ENCODE results near the gene COX10. TPM values are rescaled to one million over a fixed set of nuclear protein-coding genes. Genes with fewer than 3 reads are reported as not detected.

The COX10 gene
- 17.5 to 23.2 TPM (median 18.5 TPM) in 5 replicates for total RNA-seq (2022; extraction: Qiagen RNA extraction)

DNA sequence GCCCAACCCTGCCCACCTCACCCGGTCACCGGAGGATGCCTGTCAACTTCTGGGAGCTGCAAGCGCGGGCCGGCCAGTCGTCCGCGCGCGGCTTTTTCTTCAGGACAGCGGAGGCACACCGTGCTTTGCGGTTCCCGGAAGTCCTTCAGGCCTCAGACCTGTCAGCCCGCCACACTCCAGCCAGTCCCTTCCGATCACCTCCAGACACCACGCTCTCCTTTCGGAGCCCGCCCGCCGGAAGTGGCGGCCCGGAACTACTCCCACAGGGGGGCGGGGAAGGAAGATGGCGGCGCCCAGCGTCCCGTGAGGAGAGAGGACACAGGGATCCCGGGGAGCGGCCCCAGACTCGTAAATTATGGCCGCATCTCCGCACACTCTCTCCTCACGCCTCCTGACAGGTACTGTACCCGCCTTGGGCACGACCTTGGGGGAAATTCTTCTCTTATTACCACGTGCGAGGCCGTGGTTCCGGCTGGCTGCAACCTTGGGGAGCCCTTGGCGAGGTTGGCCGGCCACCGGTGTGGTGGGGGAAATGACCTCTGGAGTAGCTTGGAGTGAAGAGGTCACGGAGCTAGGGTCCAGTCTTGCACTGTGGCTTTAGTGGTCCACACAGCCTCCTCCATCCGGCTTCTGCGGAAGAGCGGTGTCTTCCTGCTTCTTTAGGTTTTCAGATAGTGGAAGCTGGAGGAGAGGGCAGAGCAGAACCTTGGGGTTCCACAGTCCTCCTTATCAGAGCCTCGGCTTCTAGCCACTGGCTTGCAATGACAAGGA, at the start of gene COX10:
TSS of gene COX10 (plus strand) at position 254 of the 771 bp plus-strand sequence. CDS start at position 356, 102 bp downstream.

DNA sequence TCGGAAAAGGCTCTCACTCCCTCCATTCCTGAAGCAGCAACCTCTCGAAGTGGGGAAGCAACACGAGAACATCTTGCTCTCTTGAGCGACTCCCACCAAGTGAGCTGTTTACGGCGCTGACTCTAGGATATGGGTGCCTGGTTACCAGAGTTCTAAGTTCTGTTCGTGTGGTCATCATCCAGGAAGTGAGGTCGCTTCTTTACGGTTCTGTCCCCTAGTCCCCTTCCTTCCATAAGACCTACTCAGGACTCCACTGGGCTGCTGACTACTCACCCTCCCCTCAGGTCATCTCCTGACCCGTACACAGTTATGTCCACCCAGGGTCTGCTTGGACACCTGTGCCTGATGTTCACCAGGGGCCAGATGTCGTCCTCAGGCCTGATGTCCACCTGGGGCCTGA, 167.5 kb downstream of the COX10 start, which contains the start of gene CDRT15:
TSS of gene CDRT15 (minus strand) at position 101 of the 400 bp plus-strand sequence. CDS start at position 72, 29 bp downstream.

Other genes with a start within 250 kb of the COX10 start
- not detected in 5 replicates for gene CDRT15, start 167.4 kb downstream of the COX10 start, total RNA-seq (2022; extraction: Qiagen RNA extraction)
- gene HS3ST3B1, start 231.6 kb downstream of the COX10 start, total RNA-seq (2022; extraction: Qiagen RNA extraction) = 0.37 to 0.49 TPM (median 0.42 TPM) in 5 replicates